NT2/D1 (cell line): Measurements from ENCODE around the gene CLEC16A.

Experiments used
- SUZ12 ChIP-seq: IDR thresholded peaks from 2 replicates; pipeline ENCODE4 v1.6.1; 2011; ENCODE audit not compliant: insufficient read length, insufficient read depth; ENCODE audit errors: extremely low read depth
- YY1 ChIP-seq: IDR thresholded peaks from 2 replicates; pipeline ENCODE4 v1.6.1; 2011; ENCODE audit not compliant: insufficient read length, insufficient read depth
- ZNF274 ChIP-seq: IDR thresholded peaks from 2 replicates; pipeline ENCODE4 v1.6.1; 2011; ENCODE audit warnings: mild to moderate bottlenecking, low read depth, low read length

- TF ChIP-seq YY1: no peak
- no peak for TF ChIP-seq SUZ12
- TF ChIP-seq ZNF274: no peak
Measured at GRCh38 chr16:11181899-11182279, 237.5 kb downstream of the CLEC16A start.
